SKM-1 (cell line): ENCODE data around the gene CHRM1.
"Not testable (repeated sequence)": the region's sequence is repeated elsewhere in the genome, so short reads cannot be mapped to it uniquely, and the experiment has no call there.

ENCODE experiments used
- DNase-seq: peaks from one replicate; lab custom pipeline; 2025; ENCODE audit not compliant: unreplicated experiment; lab: John Stamatoyannopoulos, UW

CHRM1 gene

GRCh38 chr11:62880231-62880802, 40.8 kb downstream of the CHRM1 start:
- DNase-seq, result no peak

GRCh38 chr11:62879235-62879978, 41.8 kb downstream of the CHRM1 start:
- no peak for DNase-seq

DNA sequence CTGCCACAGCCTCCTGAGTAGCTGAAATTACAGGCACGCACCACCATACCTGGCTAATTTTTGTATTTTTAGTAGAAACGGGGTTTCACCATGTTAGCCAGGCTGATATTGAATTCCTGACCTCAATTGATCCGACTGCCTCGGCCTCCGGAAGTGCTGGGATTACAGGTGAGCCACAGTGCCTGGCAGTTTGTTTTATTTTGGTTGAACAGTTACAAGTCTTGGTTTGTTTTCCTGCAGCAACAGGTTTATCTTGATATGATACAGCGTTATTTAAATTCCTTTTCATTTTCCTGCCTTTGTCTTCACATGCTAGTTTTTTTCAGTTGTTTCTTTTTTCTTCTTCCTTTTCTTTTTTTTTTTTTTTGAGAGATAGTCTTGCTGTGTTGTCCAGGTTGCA, 44.5 kb downstream of the CHRM1 start:
- no peak for DNase-seq

DNA sequence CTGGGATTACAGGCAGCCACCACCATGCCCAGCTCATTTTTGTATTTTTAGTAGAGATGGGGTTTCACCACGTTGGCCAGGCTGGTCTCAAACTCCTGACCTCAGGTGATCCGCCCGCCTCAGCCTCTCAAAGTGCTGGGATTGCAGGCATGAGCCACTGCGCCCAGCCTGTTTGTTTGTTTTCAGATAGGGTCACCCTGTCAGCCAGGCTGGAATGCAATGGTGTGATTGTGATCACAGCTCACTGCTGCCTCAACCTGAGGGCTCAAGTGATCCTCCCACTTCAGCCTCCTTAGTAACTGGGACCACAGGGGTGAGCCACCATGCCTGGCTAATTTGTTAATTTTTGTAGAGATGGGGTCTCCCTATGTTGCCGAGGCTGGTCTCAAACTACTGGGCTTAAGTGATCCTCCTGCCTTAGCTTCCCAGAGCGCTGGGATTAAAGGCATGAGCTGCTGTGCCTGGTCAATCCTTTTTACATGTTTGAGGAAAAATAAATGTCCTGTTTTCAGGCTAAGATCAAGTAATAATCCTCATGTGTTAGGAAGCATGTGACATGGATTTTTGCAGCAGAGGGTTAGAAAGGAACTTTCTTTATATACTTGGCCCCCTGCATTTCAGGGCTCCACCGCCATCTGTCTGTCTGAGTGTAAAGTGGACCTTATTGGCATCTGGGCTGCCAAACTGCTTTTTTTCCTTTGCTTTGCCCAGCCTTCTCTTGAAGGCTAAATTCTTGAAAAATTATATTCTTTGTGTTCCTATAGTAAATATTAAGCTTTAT, 45.3 kb downstream of the CHRM1 start:
- no peak for DNase-seq

DNA sequence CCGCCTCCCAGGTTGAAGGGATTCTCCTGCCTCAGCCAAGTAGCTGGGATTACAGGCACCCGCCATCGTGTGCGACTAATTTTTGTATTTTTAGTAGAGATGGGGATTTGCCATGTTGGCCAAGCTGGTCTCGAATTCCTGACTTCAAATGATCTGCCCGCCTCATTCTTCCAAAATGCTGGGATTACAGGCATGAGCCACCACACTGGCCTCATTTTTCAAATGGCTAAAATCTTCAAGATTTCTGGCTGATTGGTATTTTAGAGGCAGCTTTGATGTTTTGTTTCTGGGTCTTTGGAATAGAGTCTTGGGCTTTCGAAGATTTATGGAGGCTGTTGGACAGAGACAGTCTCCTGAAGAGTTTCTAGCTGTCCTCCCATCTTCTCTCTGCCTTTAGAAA, 46.3 kb downstream of the CHRM1 start:
- DNase-seq, result no peak

DNA sequence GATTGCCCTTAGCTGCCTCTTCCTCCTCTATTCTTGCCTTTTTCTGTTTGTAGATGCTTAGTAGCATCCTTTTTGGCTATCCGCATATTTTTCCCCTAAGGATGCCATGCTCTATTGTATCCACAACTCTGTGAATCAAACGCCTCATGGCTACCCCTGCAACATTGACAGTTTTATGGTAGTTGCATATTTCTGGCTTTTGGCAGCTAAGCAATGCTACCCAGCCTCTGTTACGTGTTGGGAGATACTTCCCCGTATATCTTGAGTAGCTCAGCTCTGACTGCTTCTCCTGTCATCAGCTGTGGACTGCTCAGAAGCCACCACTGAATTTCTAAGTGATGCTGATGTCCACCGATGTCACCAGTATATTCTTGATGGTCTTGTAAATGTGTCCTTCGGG, 55.5 kb downstream of the CHRM1 start:
- no peak for DNase-seq

- DNase-seq, result no peak
These were observed 57.4 kb downstream of the CHRM1 start for GRCh38 chr11:62863687-62864335.

DNA sequence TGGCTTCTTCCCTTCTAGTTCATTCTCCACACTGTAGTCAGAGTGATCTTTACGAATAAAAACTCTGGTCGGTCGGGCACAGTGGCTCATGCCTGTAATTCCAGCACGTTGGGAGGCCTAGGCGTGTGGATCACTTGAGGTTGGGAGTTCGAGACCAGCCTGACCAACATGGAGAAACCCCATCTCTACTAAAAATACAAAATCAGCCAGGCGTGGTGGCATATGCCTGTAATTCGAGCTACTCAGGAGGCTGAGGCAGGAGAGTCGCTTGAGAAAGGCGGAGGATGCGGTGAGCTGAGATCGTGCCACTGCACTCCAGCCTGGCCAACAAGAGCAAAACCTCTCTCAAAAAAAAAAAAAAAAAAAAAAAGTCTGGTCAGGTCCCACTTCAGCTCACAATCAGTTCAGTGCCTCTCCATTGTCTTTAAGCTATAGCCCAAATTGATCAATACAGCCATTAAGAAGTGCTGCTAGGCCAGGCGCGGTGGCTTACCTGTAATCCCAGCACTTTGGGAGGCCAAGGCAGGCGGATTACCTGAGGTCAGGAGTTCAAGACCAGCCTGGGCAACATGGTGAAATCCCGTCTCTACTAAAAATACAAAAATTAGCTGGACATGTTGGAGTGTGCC, 59.5 kb downstream of the CHRM1 start:
- DNase-seq, result not testable (repeated sequence)

DNA sequence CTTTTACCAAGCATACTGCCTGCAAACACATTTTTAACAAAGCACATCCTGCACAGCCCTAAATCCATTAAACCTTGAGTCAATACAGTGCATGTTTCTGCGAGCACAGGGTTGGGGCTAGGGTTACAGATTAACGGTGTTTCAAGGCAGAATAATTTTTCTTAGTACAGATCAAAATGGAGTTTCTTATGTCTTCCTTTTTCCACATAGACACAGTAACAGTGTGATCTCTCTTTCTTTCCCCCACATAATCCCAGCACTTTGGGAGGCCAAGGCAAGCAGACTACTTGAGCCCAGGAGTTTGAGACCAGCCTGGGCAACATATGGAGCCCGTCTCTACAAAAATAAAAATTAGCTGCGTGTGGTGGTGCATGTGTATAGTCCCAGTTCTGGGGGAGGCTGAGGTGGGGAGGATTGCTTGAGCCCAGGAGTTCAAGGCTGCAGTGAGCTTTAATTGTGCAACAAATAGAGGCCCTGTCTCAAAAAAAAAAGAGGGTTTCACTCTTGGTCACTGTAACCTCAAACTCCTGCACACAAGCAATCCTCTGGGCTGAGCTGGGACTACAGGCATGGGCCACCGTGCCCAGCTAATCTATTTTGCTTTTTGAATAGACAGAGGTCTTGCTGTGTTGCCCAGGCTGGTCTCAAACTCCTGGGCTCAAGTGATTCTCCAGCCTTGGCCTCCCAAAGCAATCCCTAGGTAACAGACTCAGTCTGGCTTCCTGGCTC, 60.2 kb downstream of the CHRM1 start:
- no peak for DNase-seq

DNA sequence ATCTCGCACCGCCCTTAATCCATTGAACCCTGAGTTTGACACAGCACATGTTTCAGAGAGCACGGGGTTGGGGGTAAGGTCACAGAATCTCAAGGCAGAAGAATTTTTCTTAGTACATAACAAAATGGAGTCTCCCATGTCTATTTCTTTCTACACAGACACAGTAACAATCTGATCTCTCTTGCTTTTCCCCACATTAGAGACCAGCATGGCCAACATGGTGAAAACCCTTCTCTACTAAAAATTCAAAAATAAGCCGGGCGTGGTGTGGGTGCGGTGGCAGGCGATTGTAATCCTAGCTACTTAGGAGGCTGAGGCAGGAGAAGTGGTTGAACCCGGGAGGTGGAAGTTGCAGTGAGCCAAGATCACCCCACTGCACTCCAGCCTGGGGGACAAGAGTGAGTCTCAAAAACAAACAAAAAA, 61.9 kb downstream of the CHRM1 start:
- not testable (repeated sequence) for DNase-seq
